GM23338 (cell line): ENCODE results near the gene SPATA45. TPM values are rescaled to one million over a fixed set of nuclear protein-coding genes. Genes with fewer than 3 reads are reported as not detected.

Experiments used
- ATAC-seq: fragments of 200-7000 bp; cut with Tn5 transposase; 3 replicates; pipeline ENCODE4 v1.9.1; 2020
- DNase-seq: peaks from one replicate; pipeline ENCODE4 v3.0.0-alpha.2; 2015; ENCODE audit warnings: low spot score
- H2AFZ ChIP-seq: fragments of 200-600 bp; sonication (generic); 2 replicates; pipeline ENCODE4 v1.8.0; 2016; ENCODE audit warnings: antibody characterized with exemption, mild to moderate bottlenecking, moderate library complexity
- H3F3A ChIP-seq: fragments of 200-600 bp; sonication (generic); replicated peaks from 2 replicates; pipeline ENCODE4 v1.8.0; 2017; ENCODE audit warnings: antibody characterized with exemption, mixed run types, low read depth
- H3K27ac ChIP-seq: fragments of 200-600 bp; sonication (generic); 2 replicates; pipeline ENCODE4 v1.6.1; 2016; ENCODE audit warnings: low read depth
- H3K27me3 ChIP-seq: fragments of 200-600 bp; sonication (generic); 2 replicates; pipeline ENCODE4 v1.8.0; 2016; ENCODE audit warnings: mild to moderate bottlenecking, mixed run types, moderate library complexity; ENCODE audit not compliant: insufficient read depth
- H3K36me3 ChIP-seq: fragments of 200-600 bp; sonication (generic); 2 replicates; pipeline ENCODE4 v1.8.0; 2016; ENCODE audit warnings: mild to moderate bottlenecking; ENCODE audit not compliant: insufficient read depth
- H3K4me1 ChIP-seq: fragments of 200-600 bp; sonication (generic); 2 replicates; pipeline ENCODE4 v1.8.0; 2016; ENCODE audit warnings: mild to moderate bottlenecking, moderate library complexity; ENCODE audit not compliant: insufficient read depth
- H3K4me2 ChIP-seq: fragments of 200-600 bp; sonication (generic); 2 replicates; pipeline ENCODE4 v1.7.1; 2017; ENCODE audit warnings: mixed run types
- H3K4me3 ChIP-seq: fragments of 200-600 bp; sonication (generic); 2 replicates; pipeline ENCODE4 v1.6.1; 2016; ENCODE audit warnings: mixed run types
- H3K79me2 ChIP-seq: fragments of 200-600 bp; sonication (generic); replicated peaks from 2 replicates; pipeline ENCODE4 v1.8.0; 2017; ENCODE audit warnings: mild to moderate bottlenecking; ENCODE audit not compliant: insufficient read depth
- H3K9me2 ChIP-seq: fragments of 200-600 bp; sonication (generic); 2 replicates; pipeline ENCODE4 v1.8.0; 2017; ENCODE audit not compliant: insufficient read depth
- H4K20me1 ChIP-seq: fragments of 200-600 bp; sonication (generic); replicated peaks from 2 replicates; pipeline ENCODE4 v1.8.0; 2017; ENCODE audit warnings: mild to moderate bottlenecking; ENCODE audit not compliant: insufficient read depth
- H3K27ac Mint-ChIP-seq: 2 replicates; pipeline ENCODE4 v1.8.0; 2020; ENCODE audit warnings: inconsistent platforms, mild to moderate bottlenecking, moderate library complexity, mixed read lengths
- H3K27me3 Mint-ChIP-seq: 3 replicates; pipeline ENCODE4 v1.8.0; 2022; ENCODE audit warnings: low read depth, mild to moderate bottlenecking, moderate library complexity, mixed read lengths, inconsistent platforms; ENCODE audit not compliant: insufficient read depth, poor library complexity
- H3K36me3 Mint-ChIP-seq: 3 replicates; pipeline ENCODE4 v1.8.0; 2021; ENCODE audit warnings: low read depth, mild to moderate bottlenecking, inconsistent platforms, moderate library complexity, mixed read lengths
- H3K4me1 Mint-ChIP-seq: 3 replicates; pipeline ENCODE4 v1.8.0; 2020; ENCODE audit warnings: mild to moderate bottlenecking, inconsistent platforms, mixed read lengths
- H3K4me3 Mint-ChIP-seq: 3 replicates; pipeline ENCODE4 v1.8.0; 2021; ENCODE audit warnings: moderate library complexity, mild to moderate bottlenecking, inconsistent platforms, mixed read lengths
- H3K9me3 Mint-ChIP-seq: 3 replicates; pipeline ENCODE4 v1.8.0; 2020; ENCODE audit warnings: moderate library complexity, mild to moderate bottlenecking, inconsistent platforms, mixed read lengths
- EZH2 ChIP-seq: fragments of 200-600 bp; sonication (generic); IDR thresholded peaks from one replicate; pipeline ENCODE4 v1.8.0; 2017; ENCODE audit warnings: antibody characterized with exemption, mild to moderate bottlenecking, low read depth; ENCODE audit not compliant: unreplicated experiment
- NANOG ChIP-seq: IDR thresholded peaks from 2 replicates; pipeline ENCODE4 v1.6.1; 2016; ENCODE audit warnings: antibody characterized with exemption, borderline replicate concordance
- STAT1 ChIP-seq: IDR thresholded peaks from one replicate; pipeline ENCODE4 v1.6.1; 2016; ENCODE audit warnings: antibody characterized with exemption; ENCODE audit not compliant: unreplicated experiment
- ZNF331 ChIP-seq: fragments of 250-450 bp; sonication (Bioruptor Pico); IDR thresholded peaks from 2 replicates; pipeline ENCODE4 v1.5.0; 2020; ENCODE audit warnings: low read depth, mild to moderate bottlenecking, moderate library complexity
- polyA plus RNA-seq: library from polyadenylated mRNA; unstranded; fragments of >200 nt; fragmentation: Nextera tagmentation; extraction: Ambion mirVana; gene quantifications from 2 replicates; pipeline ENCODE4 v1.2.1, GENCODE V29; 2016
- total RNA-seq: library from RNA; depleted of rRNA; stranded (reverse); fragments of >200 nt; shearing (Covaris generic); gene quantifications from 2 replicates; pipeline ENCODE4 v1.2.3, GENCODE V29; 2014
- TF ChIP-seq, protein P1 (sequence below): fragments of 250-450 bp; sonication (Bioruptor Pico); IDR thresholded peaks from 2 replicates; pipeline ENCODE4 v1.5.0; 2020; ENCODE audit warnings: mild to moderate bottlenecking, moderate library complexity
- TF ChIP-seq, protein P2 (sequence below), 2 experiments: fragments of 200-600 bp in 1 of 2; sonication (generic) in 1 of 2; conservative IDR thresholded peaks; 2 replicates each; pipeline versions ENCODE4 v1.5.1 to v1.6.1; 2016 to 2017; ENCODE audit warnings: antibody characterized with exemption in 2 of 2, low read depth in 2 of 2, mild to moderate bottlenecking in 2 of 2, moderate library complexity in 1 of 2

SPATA45 gene
- total and polyA plus RNA-seq, 2 experiments from 2014 or later: not detected

DNA sequence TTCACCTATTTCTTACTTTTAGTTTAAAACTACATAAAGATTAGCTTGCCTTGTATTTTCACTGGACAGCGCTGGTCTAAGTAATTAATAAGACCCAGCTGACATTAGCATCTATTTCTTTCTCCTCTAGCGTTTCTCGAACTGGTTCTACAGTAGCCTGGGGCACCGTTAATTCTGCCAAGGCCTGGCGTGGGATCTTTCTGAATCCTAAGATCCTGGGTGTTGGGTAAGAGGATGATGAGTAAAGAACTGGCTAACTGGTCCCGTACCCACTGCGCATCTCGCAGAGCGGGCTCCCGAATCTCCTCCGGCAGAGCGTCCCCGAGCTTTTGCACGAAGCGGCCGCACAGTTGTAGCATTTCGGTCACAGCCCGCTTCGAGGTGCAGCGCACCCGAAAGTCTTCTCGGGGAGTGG lies 56.2 kb downstream of the SPATA45 start (continued):
- TF ChIP-seq STAT1 (no peak), ZNF331 (no peak)
- TF ChIP-seq, protein P1, sequence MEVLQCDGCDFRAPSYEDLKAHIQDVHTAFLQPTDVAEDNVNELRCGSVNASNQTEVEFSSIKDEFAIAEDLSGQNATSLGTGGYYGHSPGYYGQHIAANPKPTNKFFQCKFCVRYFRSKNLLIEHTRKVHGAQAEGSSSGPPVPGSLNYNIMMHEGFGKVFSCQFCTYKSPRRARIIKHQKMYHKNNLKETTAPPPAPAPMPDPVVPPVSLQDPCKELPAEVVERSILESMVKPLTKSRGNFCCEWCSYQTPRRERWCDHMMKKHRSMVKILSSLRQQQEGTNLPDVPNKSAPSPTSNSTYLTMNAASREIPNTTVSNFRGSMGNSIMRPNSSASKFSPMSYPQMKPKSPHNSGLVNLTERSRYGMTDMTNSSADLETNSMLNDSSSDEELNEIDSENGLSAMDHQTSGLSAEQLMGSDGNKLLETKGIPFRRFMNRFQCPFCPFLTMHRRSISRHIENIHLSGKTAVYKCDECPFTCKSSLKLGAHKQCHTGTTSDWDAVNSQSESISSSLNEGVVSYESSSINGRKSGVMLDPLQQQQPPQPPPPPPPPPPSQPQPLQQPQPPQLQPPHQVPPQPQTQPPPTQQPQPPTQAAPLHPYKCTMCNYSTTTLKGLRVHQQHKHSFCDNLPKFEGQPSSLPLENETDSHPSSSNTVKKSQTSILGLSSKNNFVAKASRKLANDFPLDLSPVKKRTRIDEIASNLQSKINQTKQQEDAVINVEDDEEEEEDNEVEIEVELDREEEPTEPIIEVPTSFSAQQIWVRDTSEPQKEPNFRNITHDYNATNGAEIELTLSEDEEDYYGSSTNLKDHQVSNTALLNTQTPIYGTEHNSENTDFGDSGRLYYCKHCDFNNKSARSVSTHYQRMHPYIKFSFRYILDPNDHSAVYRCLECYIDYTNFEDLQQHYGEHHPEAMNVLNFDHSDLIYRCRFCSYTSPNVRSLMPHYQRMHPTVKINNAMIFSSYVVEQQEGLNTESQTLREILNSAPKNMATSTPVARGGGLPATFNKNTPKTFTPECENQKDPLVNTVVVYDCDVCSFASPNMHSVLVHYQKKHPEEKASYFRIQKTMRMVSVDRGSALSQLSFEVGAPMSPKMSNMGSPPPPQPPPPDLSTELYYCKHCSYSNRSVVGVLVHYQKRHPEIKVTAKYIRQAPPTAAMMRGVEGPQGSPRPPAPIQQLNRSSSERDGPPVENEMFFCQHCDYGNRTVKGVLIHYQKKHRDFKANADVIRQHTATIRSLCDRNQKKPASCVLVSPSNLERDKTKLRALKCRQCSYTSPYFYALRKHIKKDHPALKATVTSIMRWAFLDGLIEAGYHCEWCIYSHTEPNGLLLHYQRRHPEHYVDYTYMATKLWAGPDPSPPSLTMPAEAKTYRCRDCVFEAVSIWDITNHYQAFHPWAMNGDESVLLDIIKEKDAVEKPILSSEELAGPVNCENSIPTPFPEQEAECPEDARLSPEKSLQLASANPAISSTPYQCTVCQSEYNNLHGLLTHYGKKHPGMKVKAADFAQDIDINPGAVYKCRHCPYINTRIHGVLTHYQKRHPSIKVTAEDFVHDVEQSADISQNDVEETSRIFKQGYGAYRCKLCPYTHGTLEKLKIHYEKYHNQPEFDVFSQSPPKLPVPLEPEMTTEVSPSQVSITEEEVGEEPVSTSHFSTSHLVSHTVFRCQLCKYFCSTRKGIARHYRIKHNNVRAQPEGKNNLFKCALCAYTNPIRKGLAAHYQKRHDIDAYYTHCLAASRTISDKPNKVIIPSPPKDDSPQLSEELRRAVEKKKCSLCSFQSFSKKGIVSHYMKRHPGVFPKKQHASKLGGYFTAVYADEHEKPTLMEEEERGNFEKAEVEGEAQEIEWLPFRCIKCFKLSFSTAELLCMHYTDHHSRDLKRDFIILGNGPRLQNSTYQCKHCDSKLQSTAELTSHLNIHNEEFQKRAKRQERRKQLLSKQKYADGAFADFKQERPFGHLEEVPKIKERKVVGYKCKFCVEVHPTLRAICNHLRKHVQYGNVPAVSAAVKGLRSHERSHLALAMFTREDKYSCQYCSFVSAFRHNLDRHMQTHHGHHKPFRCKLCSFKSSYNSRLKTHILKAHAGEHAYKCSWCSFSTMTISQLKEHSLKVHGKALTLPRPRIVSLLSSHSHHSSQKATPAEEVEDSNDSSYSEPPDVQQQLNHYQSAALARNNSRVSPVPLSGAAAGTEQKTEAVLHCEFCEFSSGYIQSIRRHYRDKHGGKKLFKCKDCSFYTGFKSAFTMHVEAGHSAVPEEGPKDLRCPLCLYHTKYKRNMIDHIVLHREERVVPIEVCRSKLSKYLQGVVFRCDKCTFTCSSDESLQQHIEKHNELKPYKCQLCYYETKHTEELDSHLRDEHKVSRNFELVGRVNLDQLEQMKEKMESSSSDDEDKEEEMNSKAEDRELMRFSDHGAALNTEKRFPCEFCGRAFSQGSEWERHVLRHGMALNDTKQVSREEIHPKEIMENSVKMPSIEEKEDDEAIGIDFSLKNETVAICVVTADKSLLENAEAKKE: no peak
- TF ChIP-seq, protein P2, sequence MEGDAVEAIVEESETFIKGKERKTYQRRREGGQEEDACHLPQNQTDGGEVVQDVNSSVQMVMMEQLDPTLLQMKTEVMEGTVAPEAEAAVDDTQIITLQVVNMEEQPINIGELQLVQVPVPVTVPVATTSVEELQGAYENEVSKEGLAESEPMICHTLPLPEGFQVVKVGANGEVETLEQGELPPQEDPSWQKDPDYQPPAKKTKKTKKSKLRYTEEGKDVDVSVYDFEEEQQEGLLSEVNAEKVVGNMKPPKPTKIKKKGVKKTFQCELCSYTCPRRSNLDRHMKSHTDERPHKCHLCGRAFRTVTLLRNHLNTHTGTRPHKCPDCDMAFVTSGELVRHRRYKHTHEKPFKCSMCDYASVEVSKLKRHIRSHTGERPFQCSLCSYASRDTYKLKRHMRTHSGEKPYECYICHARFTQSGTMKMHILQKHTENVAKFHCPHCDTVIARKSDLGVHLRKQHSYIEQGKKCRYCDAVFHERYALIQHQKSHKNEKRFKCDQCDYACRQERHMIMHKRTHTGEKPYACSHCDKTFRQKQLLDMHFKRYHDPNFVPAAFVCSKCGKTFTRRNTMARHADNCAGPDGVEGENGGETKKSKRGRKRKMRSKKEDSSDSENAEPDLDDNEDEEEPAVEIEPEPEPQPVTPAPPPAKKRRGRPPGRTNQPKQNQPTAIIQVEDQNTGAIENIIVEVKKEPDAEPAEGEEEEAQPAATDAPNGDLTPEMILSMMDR (conservative IDR thresholded peaks at IDR 0.05; ENCODE audit: low read depth in 2 of 2): no peak

DNA sequence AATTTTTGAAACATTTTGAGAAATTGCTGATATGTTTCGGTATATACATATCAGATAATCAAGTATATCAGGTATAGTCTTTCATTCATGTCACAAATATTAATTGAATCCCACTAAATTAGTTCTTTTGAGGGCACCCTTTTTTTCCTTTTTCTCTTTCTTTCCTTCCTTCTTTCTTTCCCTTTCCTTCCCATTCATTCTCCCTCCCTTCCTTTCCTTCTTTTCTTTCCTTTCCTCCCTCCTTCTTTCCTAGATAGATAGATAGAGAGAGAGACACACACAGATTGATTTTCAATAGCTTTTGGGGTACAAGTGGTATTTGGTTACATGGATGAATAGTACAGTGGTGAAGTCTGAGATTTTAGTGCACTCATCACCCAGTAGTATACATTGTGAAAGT lies 61.6 kb downstream of the SPATA45 start:
- no peak overlapping the region for H3K27ac Mint-ChIP-seq
- Histone ChIP-seq H3K9me2 (no peaks in the 10 kb centered on the region), H3K4me2 (no peak overlapping the region), H3K4me1 (peaks cover 6% of the 10 kb centered on the region), H3K27ac (no peak overlapping the region), H2AFZ (no peak overlapping the region), H4K20me1 (0 out of 2 replicates have a peak, but pooled peaks cover 3% of the 10 kb centered on the region), H3K4me3 (no peak overlapping the region), H3K79me2 (peaks cover 37% of the 10 kb centered on the region), H3F3A (peaks cover under 1% of the 10 kb centered on the region; the same call in 1 of the 2 replicates), H3K36me3 (peaks cover 40% of the 10 kb centered on the region), H3K27me3 (no peaks in the 10 kb centered on the region)
- H3K36me3 Mint-ChIP-seq: peaks cover 58% of the 10 kb centered on the region
- no peak for ATAC-seq
- peaks cover 6% of the 10 kb centered on the region for H3K4me1 Mint-ChIP-seq
- H3K9me3 Mint-ChIP-seq: peaks cover 4% of the 10 kb centered on the region; the same call in 2 of the 3 replicates
- H3K4me3 Mint-ChIP-seq: no peak overlapping the region
- no peak for DNase-seq
- no peaks in the 10 kb centered on the region for H3K27me3 Mint-ChIP-seq
- TF ChIP-seq, protein P1: no peak
- TF ChIP-seq ZNF331 (no peak), EZH2 (no peak), NANOG (no peak)
